DMS 273 (cell line): ENCODE measurements around the gene FGF22.
"Not testable (repeated sequence)": the region's sequence is repeated elsewhere in the genome, so short reads cannot be mapped to it uniquely, and the experiment has no call there.

Experiments
- DNase-seq: peaks from one replicate; lab custom pipeline; 2025; ENCODE audit not compliant: unreplicated experiment; lab: John Stamatoyannopoulos, UW

FGF22 gene

GRCh38 chr19:621819-622218 lies 17.9 kb upstream of the FGF22 start:
- DNase-seq: no peak

- DNase-seq: no peak
Observed at GRCh38 chr19:622666-623065, 17.0 kb upstream of the FGF22 start.

- DNase-seq: no peak
Observed at GRCh38 chr19:623175-623916, 16.3 kb upstream of the FGF22 start.

GRCh38 chr19:623974-624373 lies 15.7 kb upstream of the FGF22 start:
- no peak for DNase-seq

- DNase-seq: no peak
Observed at GRCh38 chr19:624433-625109, 15.1 kb upstream of the FGF22 start.

- DNase-seq: no peak
Observed at GRCh38 chr19:625257-625656, 14.4 kb upstream of the FGF22 start.

- DNase-seq: not testable (repeated sequence)
Observed at GRCh38 chr19:626566-626965, 13.1 kb upstream of the FGF22 start.

- DNase-seq: no peak
Observed at GRCh38 chr19:628168-628567, 11.5 kb upstream of the FGF22 start.

GRCh38 chr19:629515-629914 lies 10.2 kb upstream of the FGF22 start:
- peak; percentile 75 for DNase-seq

GRCh38 chr19:629961-630714 lies 9.5 kb upstream of the FGF22 start:
- DNase-seq: no peak

- peak; percentile 82 for DNase-seq
Observed at GRCh38 chr19:632579-633067, 7.1 kb upstream of the FGF22 start.

GRCh38 chr19:633068-633785 lies 6.5 kb upstream of the FGF22 start, which contains the start of gene POLRMT:
Gene POLRMT (minus strand): TSS chr19:633537. CDS start chr19:633512, 25 bp downstream.
- peak; percentile 99 for DNase-seq

- DNase-seq: peak; percentile 53
Observed at GRCh38 chr19:633786-634639, 5.7 kb upstream of the FGF22 start.

- no peak for DNase-seq
Observed at GRCh38 chr19:634975-635652, 4.6 kb upstream of the FGF22 start.

- DNase-seq: no peak
Observed at GRCh38 chr19:638906-639252, 800 bp upstream of the FGF22 start.

GRCh38 chr19:640161-640558 lies 481 bp downstream of the FGF22 start:
- no peak for DNase-seq

GRCh38 chr19:640606-641189 lies 1.0 kb downstream of the FGF22 start:
- DNase-seq: no peak

- no peak for DNase-seq
Observed at GRCh38 chr19:641702-642101, 2.0 kb downstream of the FGF22 start.
